Daoy (cell line): Measurements from ENCODE around the gene GPR62. TPM values are rescaled to one million over a fixed set of nuclear protein-coding genes. Genes with fewer than 3 reads are reported as not detected.
A peak's percentile ranks its signal among the peaks of the same experiment; 100 is the strongest.
"Not testable (repeated sequence)": the region's sequence is repeated elsewhere in the genome, so short reads cannot be mapped to it uniquely, and the experiment has no call there.

Experiments used
- DNase-seq: peaks from one replicate; pipeline ENCODE4 v3.0.0-alpha.2; 2015; ENCODE audit warnings: low read depth
- total RNA-seq: library from RNA; depleted of rRNA; stranded (reverse); fragments of >200 nt; shearing (Covaris generic); gene quantifications from 2 replicates; pipeline ENCODE4 v1.2.3, GENCODE V29; 2014; rRNA removed

The GPR62 gene
- total RNA-seq, 1 experiment from 2014 or later = not detected

GRCh38 chr3:51992017-51992682, 37.0 kb downstream of the GPR62 start:
- DNase-seq = no peak

GRCh38 chr3:51993657-51994056, 38.5 kb downstream of the GPR62 start:
- DNase-seq = not testable (repeated sequence)

GRCh38 chr3:51994530-51994929, 39.3 kb downstream of the GPR62 start:
- DNase-seq = no peak

- DNase-seq = peak; percentile 90
These were observed 40.4 kb downstream of the GPR62 start, which contains the start of gene RPL29 for GRCh38 chr3:51995346-51996163. RPL29 (minus strand) TSS chr3:51995895; CDS start chr3:51995461, 434 bp downstream.

GRCh38 chr3:51997172-51997571, 42.0 kb downstream of the GPR62 start:
- no peak for DNase-seq

GRCh38 chr3:51997935-51998596, 42.9 kb downstream of the GPR62 start:
- peak; percentile 51 for DNase-seq

- no peak for DNase-seq
These were observed 43.6 kb downstream of the GPR62 start for GRCh38 chr3:51998774-51999173.

- DNase-seq = no peak
These were observed 44.7 kb downstream of the GPR62 start for GRCh38 chr3:51999846-52000245.

- peak; percentile 80 for DNase-seq
These were observed 46.3 kb downstream of the GPR62 start for GRCh38 chr3:52001443-52001974.

GRCh38 chr3:52002748-52003147, 47.6 kb downstream of the GPR62 start:
- DNase-seq = no peak

GRCh38 chr3:52004163-52004787, 49.1 kb downstream of the GPR62 start:
- DNase-seq = peak; percentile 65

- DNase-seq = no peak
These were observed 49.8 kb downstream of the GPR62 start for GRCh38 chr3:52004906-52005395.

- DNase-seq = peak; percentile 69
These were observed 50.4 kb downstream of the GPR62 start for GRCh38 chr3:52005571-52005986.

GRCh38 chr3:52006017-52006819, 51.0 kb downstream of the GPR62 start:
- DNase-seq = no peak

- no peak for DNase-seq
These were observed 51.6 kb downstream of the GPR62 start for GRCh38 chr3:52006820-52007133.

Other genes starting within 250 kb of the GPR62 start
- gene GRM2, start 248.3 kb upstream of the GPR62 start, total RNA-seq = not detected in 2 replicates
- not detected in 2 replicates for gene IQCF6, start 176.1 kb upstream of the GPR62 start, total RNA-seq
- not detected in 2 replicates for gene IQCF2, start 93.8 kb upstream of the GPR62 start, total RNA-seq
- gene IQCF5, start 79.8 kb upstream of the GPR62 start, total RNA-seq = not detected in 2 replicates
- not detected in 2 replicates for gene IQCF1, start 52.0 kb upstream of the GPR62 start, total RNA-seq
- 69.3 and 71.7 TPM in 2 replicates for gene RRP9, start 13.5 kb upstream of the GPR62 start, total RNA-seq
- 4.4 and 8.9 TPM in 2 replicates for gene PARP3, start 13.0 kb upstream of the GPR62 start, total RNA-seq
- gene PCBP4, start 12.1 kb downstream of the GPR62 start, total RNA-seq = 23.9 and 37.0 TPM in 2 replicates
- gene ABHD14B, start 18.7 kb downstream of the GPR62 start, total RNA-seq = 8.3 and 13.2 TPM in 2 replicates
- gene ABHD14A, start 19.7 kb downstream of the GPR62 start, total RNA-seq = 1.9 and 10.5 TPM in 2 replicates
- gene ACY1, start 28.2 kb downstream of the GPR62 start, total RNA-seq = 15.9 and 25.9 TPM in 2 replicates
- gene RPL29, start 40.5 kb downstream of the GPR62 start, total RNA-seq = 865 and 1,191 TPM in 2 replicates
- 14.2 TPM in 2 replicates for gene DUSP7, start 101.2 kb downstream of the GPR62 start, total RNA-seq
- 6.0 and 8.6 TPM in 2 replicates for gene POC1A, start 199.0 kb downstream of the GPR62 start, total RNA-seq
- gene ALAS1, start 242.8 kb downstream of the GPR62 start, total RNA-seq = 35.5 and 50.2 TPM in 2 replicates